H1 (cell line): ENCODE data around the gene KDSR. TPM values are rescaled to one million over a fixed set of nuclear protein-coding genes. Genes with fewer than 3 reads are reported as not detected.

Experiments
- CEBPB ChIP-seq: IDR thresholded peaks from 2 replicates; pipeline ENCODE4 v1.6.1; 2012; ENCODE audit warnings: low read depth, low read length
- KDM5A ChIP-seq: fragments of 200-600 bp; IDR thresholded peaks from 2 replicates; pipeline ENCODE4 v1.7.1; 2012; ENCODE audit warnings: mild to moderate bottlenecking, low read length, inconsistent platforms, mixed read lengths
- RXRA ChIP-seq: IDR thresholded peaks from 2 replicates; pipeline ENCODE4 v1.6.1; 2011; ENCODE audit warnings: low read depth, mild to moderate bottlenecking, low read length, moderate library complexity; ENCODE audit not compliant: insufficient read depth
- SAP30 ChIP-seq: fragments of 300-600 bp; sonication (generic); IDR thresholded peaks from 2 replicates; pipeline ENCODE4 v1.7.1; 2012; ENCODE audit warnings: low read length, moderate library complexity, mild to moderate bottlenecking, inconsistent platforms; ENCODE audit not compliant: insufficient read depth, insufficient replicate concordance
- polyA plus RNA-seq, 7 experiments: library from polyadenylated mRNA; depleted of rRNA in 3 of 7; stranded (reverse) in 5 of 7; unstranded in 2 of 7; fragments of >200 nt in 5 of 7; fragments of 200-250 nt in 2 of 7; gene quantifications; 1 replicate in 5 of 7; 2 replicates in 1 of 7; 4 replicates in 1 of 7; pipeline versions ENCODE4 v1.2.1 to v1.2.3, GENCODE V29; 2011 to 2013; ENCODE audit warnings: missing spikeins in 2 of 7, mixed read lengths in 2 of 7
- total RNA-seq: library from RNA; stranded (reverse); fragmentation: NEBNext Ultra II Directional; extraction: Animal tissue kit (Norgen Biotek cat#: 25700); gene quantifications from 2 replicates; pipeline ENCODE4 v1.2.1, GENCODE V29; 2021

Gene KDSR
- total and polyA plus RNA-seq, 2 of the 8 experiments (the other 6 are each of a cell fraction or from before 2014, with no cell fraction given) = 12.4 to 50.5 TPM

DNA sequence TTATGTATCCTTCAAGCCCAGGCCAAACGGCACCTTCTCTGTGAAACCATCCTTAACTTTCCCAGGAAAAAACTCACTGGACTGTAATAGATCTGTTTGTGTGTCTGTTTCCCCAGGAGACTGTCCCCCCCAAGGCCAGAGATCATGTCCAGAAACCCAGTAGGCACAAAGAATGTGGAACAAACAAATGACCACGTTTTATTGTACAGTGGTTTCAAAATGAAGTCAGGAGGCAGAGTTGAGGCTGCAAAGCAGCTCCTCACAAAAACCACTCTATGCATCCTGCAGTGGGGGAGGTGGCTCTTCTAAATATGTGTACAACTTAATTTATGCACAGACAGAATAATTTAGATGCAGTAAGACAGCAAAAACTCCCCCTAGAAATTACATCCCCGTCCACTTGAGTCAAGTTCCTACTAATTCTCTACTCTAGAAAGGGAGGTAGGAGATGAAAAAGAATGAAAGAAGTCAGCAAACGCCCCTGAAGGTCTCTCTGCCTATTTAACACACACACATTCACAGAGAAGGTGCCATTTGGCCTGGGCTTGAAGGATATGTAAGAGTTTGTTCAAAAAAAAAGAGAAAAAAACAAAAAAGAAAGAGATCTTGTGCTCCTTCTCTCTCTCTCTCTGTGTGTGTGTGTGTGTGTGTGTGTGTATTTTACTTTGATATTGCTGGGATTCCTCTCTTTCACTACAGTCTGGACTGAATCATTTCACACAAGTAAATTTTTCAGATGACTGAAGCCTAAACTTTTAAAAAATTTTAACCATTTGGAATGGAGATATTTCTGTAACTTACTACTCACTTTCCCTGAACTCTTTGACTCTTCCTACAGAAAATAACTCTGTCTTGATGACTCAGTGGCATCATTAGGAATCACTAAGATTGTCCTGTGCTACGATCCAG is 66.9 kb downstream of the KDSR start (continued):
- TF ChIP-seq SAP30 = no peak
- no peak for TF ChIP-seq RXRA
- no peak for TF ChIP-seq CEBPB
- no peak for TF ChIP-seq KDM5A
